ENCODE measurements around the gene ADAMTSL1. TPM values are rescaled to one million over a fixed set of nuclear protein-coding genes. Genes with fewer than 3 reads are reported as not detected.

Gene ADAMTSL1
- total RNA-seq, 1 experiment from 2014 or later: 0.94 TPM

DNA sequence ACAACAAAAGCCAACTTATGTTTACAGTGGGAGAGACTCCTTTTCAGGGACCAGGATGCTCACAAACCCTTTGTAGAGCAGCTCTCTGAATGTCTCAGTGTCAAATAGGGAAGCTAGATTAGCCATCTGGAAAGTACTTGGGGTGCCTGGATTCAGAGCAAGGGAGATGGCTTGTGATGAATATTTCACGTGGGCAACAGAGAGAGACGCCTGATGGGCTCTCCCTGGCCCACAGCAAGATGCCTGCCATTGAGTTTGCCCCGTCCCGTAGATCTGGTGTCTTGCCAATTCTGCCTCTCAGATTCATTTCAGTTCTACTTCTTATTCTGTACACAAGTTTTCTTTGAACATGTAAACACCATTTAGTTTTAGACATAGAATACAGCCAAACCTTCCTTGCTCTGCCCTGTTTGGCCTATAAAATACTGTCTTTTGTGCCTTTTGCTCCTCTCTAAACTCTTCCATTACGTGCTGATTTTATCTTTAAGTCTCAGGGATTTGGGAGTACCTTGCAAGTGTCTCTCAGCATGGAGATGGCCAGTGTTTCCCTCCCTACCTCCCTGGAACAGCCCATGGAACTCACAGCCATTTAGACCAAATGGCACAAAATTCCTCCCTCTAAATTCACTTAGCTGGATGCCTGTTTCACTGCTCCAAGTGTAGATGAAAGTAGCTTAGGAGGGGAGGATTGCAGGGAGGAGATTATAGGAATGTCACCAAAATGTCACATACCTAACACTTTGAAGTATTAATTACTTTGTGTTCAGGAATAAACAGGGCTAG, 324.7 kb downstream of the ADAMTSL1 start:
- POLR2A ChIA-PET: no interaction called here
- ATAC-seq: no peak
- DNase-seq (ENCODE audit: low spot score): no peak
- TF ChIP-seq NR2C2 (CRISPR knock-in tag; IDR thresholded peaks at IDR 0.05) (no peak), SOX15 (CRISPR knock-in tag; IDR thresholded peaks at IDR 0.05) (no peak), NFE2L1 (CRISPR knock-in tag; IDR thresholded peaks at IDR 0.05) (no peak), GRHL2 (CRISPR knock-in tag; IDR thresholded peaks at IDR 0.05; ENCODE audit: insufficient replicate concordance, severe bottlenecking) (no peak), TEAD4 (CRISPR knock-in tag; IDR thresholded peaks at IDR 0.05) (no peak)
- TF ChIP-seq, protein P1, sequence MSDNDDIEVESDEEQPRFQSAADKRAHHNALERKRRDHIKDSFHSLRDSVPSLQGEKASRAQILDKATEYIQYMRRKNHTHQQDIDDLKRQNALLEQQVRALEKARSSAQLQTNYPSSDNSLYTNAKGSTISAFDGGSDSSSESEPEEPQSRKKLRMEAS (CRISPR knock-in tag; IDR thresholded peaks at IDR 0.05): no peak
- TF ChIP-seq, protein P2, sequence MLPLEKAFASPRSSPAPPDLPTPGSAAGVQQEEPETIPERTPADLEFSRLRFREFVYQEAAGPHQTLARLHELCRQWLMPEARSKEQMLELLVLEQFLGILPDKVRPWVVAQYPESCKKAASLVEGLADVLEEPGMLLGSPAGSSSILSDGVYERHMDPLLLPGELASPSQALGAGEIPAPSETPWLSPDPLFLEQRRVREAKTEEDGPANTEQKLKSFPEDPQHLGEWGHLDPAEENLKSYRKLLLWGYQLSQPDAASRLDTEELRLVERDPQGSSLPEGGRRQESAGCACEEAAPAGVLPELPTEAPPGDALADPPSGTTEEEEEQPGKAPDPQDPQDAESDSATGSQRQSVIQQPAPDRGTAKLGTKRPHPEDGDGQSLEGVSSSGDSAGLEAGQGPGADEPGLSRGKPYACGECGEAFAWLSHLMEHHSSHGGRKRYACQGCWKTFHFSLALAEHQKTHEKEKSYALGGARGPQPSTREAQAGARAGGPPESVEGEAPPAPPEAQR (CRISPR knock-in tag; IDR thresholded peaks at IDR 0.05): no peak
- no peaks in the 10 kb centered on the region for H3K36me3 Mint-ChIP-seq
- CTCF ChIA-PET: interaction anchor here (1.6 kb wide), 1 partner anchor 230 kb away, joined by 3 read pairs; no protein-coding TSS in a partner anchor
- no peak overlapping the region for H3K27ac Mint-ChIP-seq
- H3K9me3 Mint-ChIP-seq: peaks cover 6% of the 10 kb centered on the region
- H3K4me3 Mint-ChIP-seq: no peak overlapping the region
- H3K4me1 Mint-ChIP-seq: peaks cover 10% of the 10 kb centered on the region
- no peaks in the 10 kb centered on the region for H3K27me3 Mint-ChIP-seq (ENCODE audit: low read depth)

DNA sequence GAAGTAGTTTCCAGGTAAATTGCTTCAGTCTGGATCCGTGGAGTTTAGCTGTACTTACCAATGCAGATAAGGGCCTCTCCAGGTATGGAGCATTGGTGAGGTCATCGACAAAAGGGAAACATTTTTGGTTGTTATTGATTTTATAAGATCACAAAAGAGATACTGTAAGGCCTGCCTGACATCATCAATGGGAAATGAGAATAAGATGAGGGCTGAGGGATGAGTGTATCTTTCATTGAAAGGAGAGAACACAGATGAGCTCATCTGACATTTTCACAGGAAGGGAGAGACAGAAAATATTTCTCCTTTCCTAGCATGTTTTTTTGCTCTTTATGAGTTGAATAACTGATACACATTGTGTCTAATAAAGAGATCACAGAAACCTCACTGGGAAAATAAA, 325.5 kb downstream of the ADAMTSL1 start:
- ChIA-PET CTCF (interaction anchor here (0.8 to 1.6 kb wide), 2 partner anchors 229 to 545 kb away, joined by 3 read pairs; no protein-coding TSS in a partner anchor), POLR2A (interaction anchor here (0.6 kb wide), 1 partner anchor 361 kb away, joined by 3 read pairs; no protein-coding TSS in a partner anchor)
- Mint-ChIP-seq H3K27ac (no peak overlapping the region), H3K36me3 (no peaks in the 10 kb centered on the region), H3K4me1 (peaks cover 16% of the 10 kb centered on the region), H3K9me3 (peaks cover 6% of the 10 kb centered on the region), H3K27me3 (ENCODE audit: low read depth) (no peaks in the 10 kb centered on the region), H3K4me3 (no peak overlapping the region)
- no peak for DNase-seq (ENCODE audit: low spot score)
- no peak for ATAC-seq
- TF ChIP-seq, protein P3, sequence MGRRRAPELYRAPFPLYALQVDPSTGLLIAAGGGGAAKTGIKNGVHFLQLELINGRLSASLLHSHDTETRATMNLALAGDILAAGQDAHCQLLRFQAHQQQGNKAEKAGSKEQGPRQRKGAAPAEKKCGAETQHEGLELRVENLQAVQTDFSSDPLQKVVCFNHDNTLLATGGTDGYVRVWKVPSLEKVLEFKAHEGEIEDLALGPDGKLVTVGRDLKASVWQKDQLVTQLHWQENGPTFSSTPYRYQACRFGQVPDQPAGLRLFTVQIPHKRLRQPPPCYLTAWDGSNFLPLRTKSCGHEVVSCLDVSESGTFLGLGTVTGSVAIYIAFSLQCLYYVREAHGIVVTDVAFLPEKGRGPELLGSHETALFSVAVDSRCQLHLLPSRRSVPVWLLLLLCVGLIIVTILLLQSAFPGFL (CRISPR knock-in tag; IDR thresholded peaks at IDR 0.05; ENCODE audit: borderline replicate concordance): no peak
- TF ChIP-seq ELF4 (CRISPR knock-in tag; IDR thresholded peaks at IDR 0.05; ENCODE audit: low read depth) (no peak), MXD4 (CRISPR knock-in tag; IDR thresholded peaks at IDR 0.05; ENCODE audit: borderline replicate concordance) (no peak), ZNF671 (CRISPR knock-in tag; IDR thresholded peaks at IDR 0.05) (no peak), ZNF219 (CRISPR knock-in tag; IDR thresholded peaks at IDR 0.05; ENCODE audit: borderline replicate concordance) (no peak), HMGA2 (CRISPR knock-in tag; IDR thresholded peaks at IDR 0.05) (no peak), MYBL2 (CRISPR knock-in tag; IDR thresholded peaks at IDR 0.05) (no peak), ATF1 (CRISPR knock-in tag; IDR thresholded peaks at IDR 0.05) (no peak), GABPB1 (CRISPR knock-in tag; IDR thresholded peaks at IDR 0.05) (no peak), KAT7 (CRISPR knock-in tag; IDR thresholded peaks at IDR 0.05; ENCODE audit: borderline replicate concordance) (no peak)
- TF ChIP-seq, protein P4, sequence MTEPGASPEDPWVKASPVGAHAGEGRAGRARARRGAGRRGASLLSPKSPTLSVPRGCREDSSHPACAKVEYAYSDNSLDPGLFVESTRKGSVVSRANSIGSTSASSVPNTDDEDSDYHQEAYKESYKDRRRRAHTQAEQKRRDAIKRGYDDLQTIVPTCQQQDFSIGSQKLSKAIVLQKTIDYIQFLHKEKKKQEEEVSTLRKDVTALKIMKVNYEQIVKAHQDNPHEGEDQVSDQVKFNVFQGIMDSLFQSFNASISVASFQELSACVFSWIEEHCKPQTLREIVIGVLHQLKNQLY (CRISPR knock-in tag; IDR thresholded peaks at IDR 0.05): no peak
- TF ChIP-seq, protein P5, sequence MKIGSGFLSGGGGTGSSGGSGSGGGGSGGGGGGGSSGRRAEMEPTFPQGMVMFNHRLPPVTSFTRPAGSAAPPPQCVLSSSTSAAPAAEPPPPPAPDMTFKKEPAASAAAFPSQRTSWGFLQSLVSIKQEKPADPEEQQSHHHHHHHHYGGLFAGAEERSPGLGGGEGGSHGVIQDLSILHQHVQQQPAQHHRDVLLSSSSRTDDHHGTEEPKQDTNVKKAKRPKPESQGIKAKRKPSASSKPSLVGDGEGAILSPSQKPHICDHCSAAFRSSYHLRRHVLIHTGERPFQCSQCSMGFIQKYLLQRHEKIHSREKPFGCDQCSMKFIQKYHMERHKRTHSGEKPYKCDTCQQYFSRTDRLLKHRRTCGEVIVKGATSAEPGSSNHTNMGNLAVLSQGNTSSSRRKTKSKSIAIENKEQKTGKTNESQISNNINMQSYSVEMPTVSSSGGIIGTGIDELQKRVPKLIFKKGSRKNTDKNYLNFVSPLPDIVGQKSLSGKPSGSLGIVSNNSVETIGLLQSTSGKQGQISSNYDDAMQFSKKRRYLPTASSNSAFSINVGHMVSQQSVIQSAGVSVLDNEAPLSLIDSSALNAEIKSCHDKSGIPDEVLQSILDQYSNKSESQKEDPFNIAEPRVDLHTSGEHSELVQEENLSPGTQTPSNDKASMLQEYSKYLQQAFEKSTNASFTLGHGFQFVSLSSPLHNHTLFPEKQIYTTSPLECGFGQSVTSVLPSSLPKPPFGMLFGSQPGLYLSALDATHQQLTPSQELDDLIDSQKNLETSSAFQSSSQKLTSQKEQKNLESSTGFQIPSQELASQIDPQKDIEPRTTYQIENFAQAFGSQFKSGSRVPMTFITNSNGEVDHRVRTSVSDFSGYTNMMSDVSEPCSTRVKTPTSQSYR (CRISPR knock-in tag; IDR thresholded peaks at IDR 0.05): no peak
- TF ChIP-seq, protein P6, sequence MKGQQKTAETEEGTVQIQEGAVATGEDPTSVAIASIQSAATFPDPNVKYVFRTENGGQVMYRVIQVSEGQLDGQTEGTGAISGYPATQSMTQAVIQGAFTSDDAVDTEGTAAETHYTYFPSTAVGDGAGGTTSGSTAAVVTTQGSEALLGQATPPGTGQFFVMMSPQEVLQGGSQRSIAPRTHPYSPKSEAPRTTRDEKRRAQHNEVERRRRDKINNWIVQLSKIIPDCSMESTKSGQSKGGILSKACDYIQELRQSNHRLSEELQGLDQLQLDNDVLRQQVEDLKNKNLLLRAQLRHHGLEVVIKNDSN (CRISPR knock-in tag; IDR thresholded peaks at IDR 0.05): no peak
- TF ChIP-seq, protein P7, sequence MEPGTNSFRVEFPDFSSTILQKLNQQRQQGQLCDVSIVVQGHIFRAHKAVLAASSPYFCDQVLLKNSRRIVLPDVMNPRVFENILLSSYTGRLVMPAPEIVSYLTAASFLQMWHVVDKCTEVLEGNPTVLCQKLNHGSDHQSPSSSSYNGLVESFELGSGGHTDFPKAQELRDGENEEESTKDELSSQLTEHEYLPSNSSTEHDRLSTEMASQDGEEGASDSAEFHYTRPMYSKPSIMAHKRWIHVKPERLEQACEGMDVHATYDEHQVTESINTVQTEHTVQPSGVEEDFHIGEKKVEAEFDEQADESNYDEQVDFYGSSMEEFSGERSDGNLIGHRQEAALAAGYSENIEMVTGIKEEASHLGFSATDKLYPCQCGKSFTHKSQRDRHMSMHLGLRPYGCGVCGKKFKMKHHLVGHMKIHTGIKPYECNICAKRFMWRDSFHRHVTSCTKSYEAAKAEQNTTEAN (CRISPR knock-in tag; IDR thresholded peaks at IDR 0.05): no peak
- TF ChIP-seq, protein P8, sequence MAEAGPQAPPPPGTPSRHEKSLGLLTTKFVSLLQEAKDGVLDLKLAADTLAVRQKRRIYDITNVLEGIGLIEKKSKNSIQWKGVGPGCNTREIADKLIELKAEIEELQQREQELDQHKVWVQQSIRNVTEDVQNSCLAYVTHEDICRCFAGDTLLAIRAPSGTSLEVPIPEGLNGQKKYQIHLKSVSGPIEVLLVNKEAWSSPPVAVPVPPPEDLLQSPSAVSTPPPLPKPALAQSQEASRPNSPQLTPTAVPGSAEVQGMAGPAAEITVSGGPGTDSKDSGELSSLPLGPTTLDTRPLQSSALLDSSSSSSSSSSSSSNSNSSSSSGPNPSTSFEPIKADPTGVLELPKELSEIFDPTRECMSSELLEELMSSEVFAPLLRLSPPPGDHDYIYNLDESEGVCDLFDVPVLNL (CRISPR knock-in tag; IDR thresholded peaks at IDR 0.05; ENCODE audit: borderline replicate concordance, low read depth): no peak
